NOMO-1 (cell line): ENCODE data around the gene HIF1A.
"Not testable (repeated sequence)": the region's sequence is repeated elsewhere in the genome, so short reads cannot be mapped to it uniquely, and the experiment has no call there.

ENCODE experiments used
- DNase-seq, 2 experiments: peaks; one replicate each; lab custom pipeline; 2025; ENCODE audit not compliant: unreplicated experiment in 2 of 2; lab: John Stamatoyannopoulos, UW

The HIF1A gene

GRCh38 chr14:61694830-61695694 lies at the start of gene HIF1A:
Gene HIF1A, plus strand, starts transcription at chr14:61695513. Its CDS starts 292 bp downstream, at chr14:61695805.
- DNase-seq, result peak; percentile 97 to 99

DNA sequence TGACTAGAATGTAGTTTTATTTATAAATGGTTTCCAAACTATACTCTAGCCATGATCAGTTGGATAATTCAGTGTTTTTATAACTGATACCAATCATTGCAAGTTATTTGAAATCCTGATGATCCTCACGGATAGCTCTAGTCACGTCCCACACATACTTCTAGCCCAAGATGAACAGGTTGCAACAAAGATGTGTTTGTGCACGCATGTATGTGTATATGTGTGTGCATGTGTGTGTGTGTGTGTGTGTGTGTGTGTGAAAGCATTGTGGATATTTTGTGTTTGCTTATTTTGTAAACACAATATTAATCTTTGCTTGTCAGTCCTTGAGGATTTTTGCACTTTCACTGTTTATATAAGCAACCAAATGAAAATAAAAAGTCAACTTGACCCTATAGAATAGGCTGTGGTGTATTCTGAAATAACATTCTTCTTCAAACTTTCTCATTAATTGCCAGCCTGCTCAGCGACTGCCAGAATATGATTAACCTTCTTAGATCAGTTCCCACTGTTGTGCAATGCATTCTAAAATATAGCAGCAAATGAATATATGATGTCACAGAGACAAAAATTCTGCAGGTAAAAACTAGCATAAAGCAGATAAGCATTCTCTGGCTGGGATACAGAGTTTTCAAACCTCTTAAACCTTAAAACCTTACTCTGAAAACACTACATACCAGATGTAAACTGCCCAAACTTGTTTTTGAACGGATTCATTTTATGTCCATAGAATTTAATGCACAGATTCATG lies 48.8 kb upstream of the HIF1A start:
- peak in 1 of 2 experiments; percentile 4 for DNase-seq

DNA sequence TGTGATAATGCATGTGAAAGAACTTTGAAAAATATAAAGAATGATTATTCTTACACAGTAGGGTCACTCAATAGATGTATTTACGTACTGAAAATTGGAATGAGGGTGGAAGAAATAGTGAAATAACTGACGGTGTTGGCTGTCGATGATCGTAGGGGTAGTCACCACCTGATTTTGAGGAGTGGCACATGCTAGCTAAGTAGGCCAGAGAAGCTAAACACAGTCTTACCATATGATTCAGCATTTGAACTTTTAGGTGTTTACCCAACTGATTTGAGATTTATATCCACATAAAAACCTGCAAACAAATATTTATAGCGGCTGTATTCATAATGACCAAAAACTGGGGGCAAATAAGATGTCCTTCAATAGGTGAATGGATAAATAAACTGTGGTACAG lies 47.6 kb upstream of the HIF1A start:
- no peak for DNase-seq

GRCh38 chr14:61648377-61648776 lies 46.9 kb upstream of the HIF1A start:
- no peak for DNase-seq

DNA sequence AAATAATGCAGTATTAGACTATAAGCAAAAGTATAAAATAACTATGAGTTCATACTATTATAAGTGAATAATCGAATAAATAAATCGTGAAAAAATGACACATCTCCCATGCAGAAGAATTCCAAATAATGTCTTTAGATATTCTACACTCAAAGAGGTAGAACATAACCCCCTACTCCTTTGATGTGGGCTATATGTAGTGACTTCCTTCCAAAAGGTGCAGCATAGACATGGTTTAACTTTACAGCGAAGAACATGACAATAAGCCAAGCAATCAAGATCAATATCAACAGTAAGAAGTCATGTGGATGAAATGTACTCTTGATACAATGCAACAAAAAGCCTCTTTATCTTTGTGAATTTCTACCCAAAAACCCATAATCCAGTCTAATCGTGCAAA lies 46.0 kb upstream of the HIF1A start:
- no peak for DNase-seq

DNA sequence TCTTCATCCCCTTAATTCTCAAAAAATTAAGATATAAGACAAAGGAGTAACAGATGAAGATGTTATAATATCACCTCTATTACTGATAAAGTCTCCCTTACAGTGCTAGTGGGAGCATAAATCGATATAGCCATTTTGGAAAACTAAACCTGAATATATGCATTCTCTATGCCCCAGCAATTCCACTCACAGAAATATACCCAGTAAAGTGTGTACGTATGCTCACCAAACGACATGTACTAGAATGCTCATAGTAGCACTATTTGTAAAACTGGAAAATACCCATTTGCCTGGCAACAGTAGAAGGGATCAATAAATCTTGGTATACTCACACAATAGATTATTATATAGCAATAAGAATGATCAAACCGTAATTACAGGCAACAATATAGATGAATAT lies 44.0 kb upstream of the HIF1A start:
- DNase-seq, result no peak

DNA sequence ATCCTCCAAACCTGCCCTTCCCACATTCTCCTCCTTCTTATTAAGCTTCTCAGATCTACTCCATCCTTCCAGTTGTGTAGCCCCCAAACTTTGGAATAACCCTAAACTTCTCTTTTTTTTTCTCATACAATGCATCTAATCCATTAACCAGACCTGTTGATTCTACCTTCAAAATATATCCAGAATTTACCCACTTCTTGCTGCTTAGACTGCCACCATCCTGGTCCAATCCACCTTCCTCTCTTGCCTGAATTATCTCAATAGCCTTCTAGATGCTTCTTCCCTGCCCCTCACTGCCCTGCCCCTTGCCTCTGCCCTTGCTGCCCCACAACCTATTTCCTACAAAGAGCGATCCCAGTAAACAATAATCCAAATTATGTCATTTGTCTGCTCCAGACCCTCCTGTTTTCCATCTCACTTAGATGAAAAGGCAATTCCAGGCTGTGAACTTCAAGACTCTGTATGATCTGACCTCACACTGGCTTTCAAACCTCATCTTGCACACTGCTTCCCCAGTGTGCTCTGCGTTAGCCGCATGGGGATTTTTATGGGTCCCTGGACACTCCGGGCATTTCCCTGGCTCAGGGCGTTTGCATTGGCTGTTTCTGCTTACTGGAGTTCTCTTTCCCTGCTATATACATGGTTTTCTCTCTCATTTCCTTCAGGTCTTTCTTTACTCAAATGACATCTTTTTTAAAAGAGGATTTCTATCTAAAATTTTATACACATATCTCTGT lies 42.6 kb upstream of the HIF1A start:
- DNase-seq, result no peak

GRCh38 chr14:61653507-61653906 lies 41.8 kb upstream of the HIF1A start:
- no peak for DNase-seq

DNA sequence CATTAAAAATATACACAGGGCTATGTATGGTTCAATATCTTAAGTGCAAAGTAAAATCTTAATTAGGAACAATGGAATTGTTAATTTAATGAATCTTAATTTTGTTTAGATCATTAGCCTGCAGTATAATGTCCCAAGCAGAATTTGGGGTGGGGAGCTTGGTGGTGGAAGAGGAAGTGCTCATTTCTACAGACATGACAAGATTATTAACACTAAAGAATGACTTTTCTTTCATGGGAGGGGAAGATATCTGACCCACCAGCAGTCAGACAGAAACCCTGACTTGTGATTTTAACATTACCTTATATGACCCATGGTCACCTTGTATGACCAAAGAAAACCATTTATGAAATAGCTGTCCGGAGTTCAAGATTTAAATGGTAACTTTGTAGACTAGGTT lies 41.3 kb upstream of the HIF1A start:
- peak in 1 of 2 experiments; percentile 45 for DNase-seq

DNA sequence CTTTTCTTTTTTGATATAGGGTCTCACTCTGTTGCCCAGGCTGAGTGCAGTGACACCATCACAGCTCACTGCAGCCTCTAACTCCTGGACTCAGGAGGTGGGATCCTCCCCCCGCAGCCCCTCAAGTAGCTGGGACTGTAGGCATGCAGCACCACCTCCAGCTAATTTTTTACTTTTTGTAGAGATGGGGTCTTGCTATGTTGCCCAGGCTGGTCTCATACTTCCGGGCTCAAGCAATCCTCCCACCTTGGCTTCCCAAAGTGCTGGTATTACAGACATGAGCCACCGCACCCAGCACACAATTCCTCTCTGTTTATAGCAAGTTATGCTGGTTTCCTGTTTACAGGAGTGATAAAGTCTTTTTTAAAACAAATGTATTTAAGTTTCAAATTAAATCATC lies 39.5 kb upstream of the HIF1A start:
- no peak for DNase-seq

GRCh38 chr14:61656341-61656740 lies 39.0 kb upstream of the HIF1A start:
- DNase-seq, result no peak

- not testable (repeated sequence) for DNase-seq
Measured at GRCh38 chr14:61658111-61658510, 37.2 kb upstream of the HIF1A start.

- peak in 1 of 2 experiments; percentile 68 for DNase-seq
Measured at GRCh38 chr14:61659582-61659981, 35.7 kb upstream of the HIF1A start.

DNA sequence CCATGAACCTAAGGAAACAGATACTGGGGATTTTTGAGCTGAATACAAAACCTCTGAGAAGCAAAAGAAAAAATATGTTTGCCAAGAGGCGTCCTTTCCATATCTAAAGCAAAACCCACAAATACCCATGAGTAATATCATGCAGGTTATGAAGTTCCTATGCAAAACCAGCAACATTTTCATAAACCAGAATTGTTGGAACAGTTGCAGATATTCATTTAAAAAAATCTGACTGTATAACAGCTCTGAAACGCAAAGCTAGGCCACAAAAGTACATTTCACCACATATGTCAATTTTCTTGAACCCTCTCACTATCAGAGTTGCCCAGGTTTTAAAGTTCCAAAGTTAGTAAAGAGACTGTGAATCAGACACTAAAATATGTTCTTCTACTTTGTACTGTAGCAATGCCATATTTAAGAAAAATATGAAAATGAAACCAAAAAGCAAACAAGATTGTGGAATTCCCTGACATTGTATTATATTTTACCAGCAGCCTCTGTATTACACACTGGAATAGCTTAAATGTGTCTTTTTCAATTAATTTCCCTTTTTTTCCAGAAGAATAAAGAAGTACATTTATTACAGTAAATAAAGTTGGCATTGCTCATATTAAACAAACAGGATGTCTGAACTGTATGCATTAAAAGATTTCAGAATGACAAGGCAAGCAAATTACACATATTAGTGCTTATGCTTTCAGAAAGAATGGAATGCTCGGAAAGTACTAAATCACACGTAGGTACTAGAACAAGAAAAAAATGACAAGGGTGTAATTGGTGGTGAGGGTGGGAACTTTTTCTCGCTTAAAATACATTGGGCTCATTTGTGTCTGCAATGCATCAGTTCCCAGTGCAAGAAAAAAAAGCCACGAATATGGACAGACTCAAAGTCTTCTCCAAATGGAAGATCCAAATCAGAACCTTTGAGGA lies 33.6 kb upstream of the HIF1A start:
- no peak for DNase-seq

- peak; percentile 83 to 93 for DNase-seq
Measured at GRCh38 chr14:61662437-61663311, 32.6 kb upstream of the HIF1A start.

DNA sequence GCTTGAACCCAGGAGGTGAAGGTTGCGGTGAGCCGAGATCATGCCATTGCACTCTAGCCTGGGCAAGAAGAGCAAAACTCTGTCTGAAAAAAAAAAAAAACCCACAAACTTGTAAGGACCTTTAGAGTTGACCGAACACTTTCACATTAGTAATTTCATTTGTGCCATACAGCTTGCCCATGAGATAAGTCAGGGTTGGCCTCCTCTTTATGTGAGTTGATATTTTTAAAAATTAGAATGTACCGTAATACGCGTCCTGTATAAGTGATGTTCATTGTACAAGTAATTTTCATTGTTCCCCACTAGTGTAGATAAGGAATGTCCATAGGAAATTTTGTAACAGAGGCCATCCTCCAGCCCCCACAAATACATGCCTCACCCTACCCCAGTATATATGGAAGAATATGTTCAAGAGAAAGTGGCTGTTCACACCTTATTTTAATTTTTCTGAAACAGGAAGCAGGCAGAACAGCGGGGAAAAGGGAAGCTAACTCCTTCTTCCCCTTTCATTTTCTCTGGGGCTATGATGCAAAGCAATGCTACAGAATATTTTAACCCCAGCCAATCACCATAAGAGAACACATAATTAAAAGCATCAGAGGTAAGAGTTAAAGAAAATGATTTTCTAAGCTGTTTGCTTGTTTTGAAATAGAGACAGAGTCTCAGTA lies 31.9 kb upstream of the HIF1A start:
- peak; percentile 62 to 94 for DNase-seq

DNA sequence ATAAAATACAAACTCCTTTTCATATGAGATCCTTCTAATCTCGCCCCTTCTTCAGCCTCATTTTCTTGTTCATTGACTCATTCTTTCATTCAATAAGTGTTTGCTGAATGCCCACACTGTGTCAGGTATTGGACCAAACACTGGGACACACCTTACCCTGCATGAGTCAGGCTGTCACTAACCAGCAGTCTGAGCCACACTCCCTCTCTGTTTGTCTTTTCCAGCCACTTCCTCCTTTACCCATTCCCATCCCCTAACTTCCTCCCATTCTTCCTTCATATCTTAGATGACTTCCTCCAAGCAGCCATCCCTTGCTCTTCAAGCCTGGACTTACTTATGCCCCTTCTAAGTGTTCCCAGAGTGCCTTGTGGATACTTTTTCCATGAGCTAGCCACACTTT lies 27.0 kb upstream of the HIF1A start:
- DNase-seq, result no peak

- no peak for DNase-seq
Measured at GRCh38 chr14:61670576-61670975, 24.7 kb upstream of the HIF1A start.

- DNase-seq, result peak in 1 of 2 experiments; percentile 35
Measured at GRCh38 chr14:61671082-61671481, 24.2 kb upstream of the HIF1A start.
